ENCODE measurements around the gene SMPDL3A. TPM values are rescaled to one million over a fixed set of nuclear protein-coding genes. Genes with fewer than 3 reads are reported as not detected.

The SMPDL3A gene
- total RNA-seq, 1 donor from 2014 or later = 3.3 TPM

DNA sequence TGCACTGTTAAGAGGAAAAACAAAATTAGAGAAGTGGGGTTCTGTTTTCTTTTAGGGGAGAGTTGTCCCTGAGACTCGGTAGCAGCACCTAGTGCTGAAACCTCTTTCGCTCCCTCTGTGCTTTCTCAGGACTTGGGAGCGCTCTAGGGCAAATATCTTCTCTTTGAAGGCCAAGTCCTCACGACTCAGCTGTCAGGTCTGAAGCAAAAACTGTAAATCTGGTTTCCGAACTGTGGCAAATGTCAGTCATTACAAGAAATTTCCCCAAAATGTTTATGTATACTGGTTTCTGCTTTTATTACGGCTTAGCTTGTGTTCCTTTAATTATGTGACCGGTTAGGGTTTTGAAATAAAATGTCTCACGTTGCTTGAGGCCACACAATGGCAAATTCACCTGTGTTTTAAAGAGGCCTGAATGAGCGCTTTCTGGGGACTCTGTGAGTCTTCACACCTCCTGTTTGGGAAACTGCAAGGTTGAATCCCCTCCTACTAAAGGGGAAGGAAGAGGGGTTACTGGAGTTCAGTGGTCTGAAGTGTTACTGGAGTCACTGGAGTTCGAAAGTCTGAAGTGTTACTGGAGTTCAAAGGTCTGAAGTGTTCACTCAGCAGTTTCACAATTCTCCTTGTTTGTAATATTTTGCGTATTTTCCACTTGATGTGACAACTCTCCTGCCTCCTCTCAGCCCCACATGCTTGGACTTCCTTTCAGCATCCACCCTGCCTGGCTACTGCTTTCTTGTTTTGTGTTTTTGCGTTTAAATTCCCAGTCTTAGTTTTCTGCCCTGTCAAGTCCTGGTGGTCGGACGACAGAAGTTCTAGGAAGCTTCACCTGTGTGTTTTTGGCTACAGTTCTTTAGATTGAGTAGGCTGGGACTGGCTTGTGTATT is 1.6 kb downstream of the SMPDL3A start:
- H3K27me3 Mint-ChIP-seq (ENCODE audit: low read depth) = peaks cover 3% of the 10 kb centered on the region
- H3K9me3 Mint-ChIP-seq = no peaks in the 10 kb centered on the region

GRCh38 chr6:122791310-122791679 is 2.2 kb downstream of the SMPDL3A start:
- H3K4me1 Mint-ChIP-seq = peaks cover 29% of the 10 kb centered on the region
- H3K27ac Mint-ChIP-seq (ENCODE audit: unreplicated experiment) = peak overlapping the region; percentile 76

More for the DNA sequence above, 1.6 kb downstream of the SMPDL3A start:
- Mint-ChIP-seq H3K27ac (ENCODE audit: unreplicated experiment) (peak overlapping the region; percentile 76), H3K36me3 (ENCODE audit: low read depth) (peaks cover 2% of the 10 kb centered on the region), H3K4me3 (peak overlapping the region; percentile 96), H3K4me1 (peaks cover 36% of the 10 kb centered on the region)
- no peak for TF ChIP-seq CTCF (conservative IDR thresholded peaks at IDR 0.05)
- no peak for DNase-seq (ENCODE audit: low read depth, low spot score)

DNA sequence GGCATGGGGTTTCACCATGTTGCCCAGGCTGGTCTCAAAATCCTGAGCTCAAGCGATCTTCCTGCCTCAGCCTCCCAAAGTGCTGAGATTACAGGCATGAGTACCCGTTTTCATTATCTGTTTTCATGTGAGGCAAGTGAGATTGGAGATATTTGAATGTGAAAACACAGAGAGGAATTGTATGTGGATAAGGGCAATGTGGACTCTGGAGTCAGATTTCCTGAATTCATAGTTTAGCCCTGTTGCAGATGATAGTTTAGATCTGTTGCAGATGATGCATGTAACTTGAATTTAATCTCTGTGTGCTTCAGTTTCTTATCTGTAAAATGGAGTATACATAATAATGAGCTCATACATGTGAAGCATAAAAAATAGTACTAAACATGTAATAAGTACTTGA is 3.7 kb downstream of the SMPDL3A start:
- peaks cover 3% of the 10 kb centered on the region for H3K27me3 Mint-ChIP-seq (ENCODE audit: low read depth)
- H3K27ac Mint-ChIP-seq (ENCODE audit: unreplicated experiment) = no peak overlapping the region
- H3K4me3 Mint-ChIP-seq = peak overlapping the region; percentile 56
- peaks cover 23% of the 10 kb centered on the region for H3K4me1 Mint-ChIP-seq
- no peaks in the 10 kb centered on the region for H3K9me3 Mint-ChIP-seq
- peaks cover 2% of the 10 kb centered on the region for H3K36me3 Mint-ChIP-seq (ENCODE audit: low read depth)
- DNase-seq (ENCODE audit: low read depth, low spot score) = no peak
- no peak for TF ChIP-seq CTCF (conservative IDR thresholded peaks at IDR 0.05)

More at GRCh38 chr6:122791310-122791679, 2.2 kb downstream of the SMPDL3A start:
- TF ChIP-seq CTCF (conservative IDR thresholded peaks at IDR 0.05) = no peak
- DNase-seq (ENCODE audit: low read depth, low spot score) = no peak
- H3K27me3 Mint-ChIP-seq (ENCODE audit: low read depth) = peaks cover 3% of the 10 kb centered on the region
- peak overlapping the region; percentile 96 for H3K4me3 Mint-ChIP-seq
- H3K36me3 Mint-ChIP-seq (ENCODE audit: low read depth) = peaks cover 2% of the 10 kb centered on the region
- no peaks in the 10 kb centered on the region for H3K9me3 Mint-ChIP-seq

DNA sequence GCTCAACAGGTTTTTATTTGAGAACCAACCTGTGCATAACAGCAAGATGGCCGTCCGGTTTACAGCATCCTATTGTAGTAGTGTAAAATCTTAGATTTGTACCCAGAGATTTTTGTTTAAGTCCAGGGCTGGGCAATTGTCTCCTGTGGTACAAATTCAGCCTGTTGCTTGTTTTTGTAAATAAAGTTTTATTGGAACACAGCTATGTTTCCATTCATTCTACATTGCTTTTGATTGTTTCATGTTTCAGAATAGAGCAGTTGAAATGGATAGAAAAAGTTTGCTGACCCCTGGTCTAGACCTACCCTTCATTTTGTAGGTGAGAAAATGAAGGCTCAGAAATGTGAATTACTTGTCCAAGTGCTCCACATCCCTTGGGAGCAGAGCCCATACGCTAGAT is 8.5 kb downstream of the SMPDL3A start:
- no peak for DNase-seq (ENCODE audit: low read depth, low spot score)
- peaks cover 5% of the 10 kb centered on the region for H3K36me3 Mint-ChIP-seq (ENCODE audit: low read depth)
- H3K4me1 Mint-ChIP-seq = peaks cover 4% of the 10 kb centered on the region
- H3K4me3 Mint-ChIP-seq = no peak overlapping the region
- no peaks in the 10 kb centered on the region for H3K27me3 Mint-ChIP-seq (ENCODE audit: low read depth)
- no peaks in the 10 kb centered on the region for H3K9me3 Mint-ChIP-seq
- no peak for TF ChIP-seq CTCF (conservative IDR thresholded peaks at IDR 0.05)
- H3K27ac Mint-ChIP-seq (ENCODE audit: unreplicated experiment) = no peak overlapping the region

DNA sequence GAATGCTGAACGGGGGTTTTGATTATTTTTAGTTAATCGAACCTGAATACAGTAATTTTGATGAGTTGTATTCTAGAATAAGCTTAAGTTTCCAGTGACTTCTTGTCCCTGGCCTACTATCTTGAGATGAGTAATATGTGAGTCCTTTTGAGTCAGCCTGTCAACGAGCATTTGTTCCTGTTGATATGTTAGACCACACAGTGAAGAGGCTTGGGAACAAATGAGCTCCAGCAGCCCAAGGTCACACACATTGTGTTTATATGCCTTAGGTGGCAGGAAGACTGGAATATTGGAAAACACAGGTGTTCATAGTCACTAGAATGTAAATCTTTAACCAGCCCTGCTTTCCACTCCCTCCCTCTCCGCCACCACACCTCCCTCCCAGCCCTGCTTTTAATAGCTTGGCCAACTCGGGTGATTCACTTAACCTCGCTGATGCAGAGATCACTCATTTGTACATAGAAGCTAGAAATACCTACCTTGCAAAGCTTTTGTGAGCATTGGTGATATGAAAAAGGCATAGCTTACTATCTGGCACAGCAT is 9.1 kb downstream of the SMPDL3A start:
- Mint-ChIP-seq H3K27me3 (ENCODE audit: low read depth) (no peaks in the 10 kb centered on the region), H3K9me3 (no peaks in the 10 kb centered on the region), H3K36me3 (ENCODE audit: low read depth) (peaks cover 3% of the 10 kb centered on the region), H3K4me1 (peaks cover 4% of the 10 kb centered on the region), H3K4me3 (no peak overlapping the region), H3K27ac (ENCODE audit: unreplicated experiment) (no peak overlapping the region)
- no peak for DNase-seq (ENCODE audit: low read depth, low spot score)
- TF ChIP-seq CTCF (conservative IDR thresholded peaks at IDR 0.05) = no peak

All from neural crest cell (in vitro differentiated cells).